Upper lobe of left lung (tissue), 6 donors: ENCODE results near the gene AADACL4. TPM values are rescaled to one million over a fixed set of nuclear protein-coding genes. Genes with fewer than 3 reads are reported as not detected.
"Not testable (repeated sequence)": the region's sequence is repeated elsewhere in the genome, so short reads cannot be mapped to it uniquely, and the experiment has no call there.

Source experiments
- ATAC-seq, 2 donors: fragments of 200-7000 bp; cut with Tn5 transposase; one replicate each; pipeline ENCODE4 v1.9.1; 2022; ENCODE audit warnings: mild to moderate bottlenecking in 2 of 2, moderate library complexity in 2 of 2; ENCODE audit not compliant: low FRiP score in 2 of 2
- DNase-seq, 2 donors: peaks; one replicate each; pipeline ENCODE4 v3.0.0-alpha.2; 2019 to 2020
- H3K27ac ChIP-seq, 4 donors: fragments of 200-600 bp; sonication (generic); one replicate each; pipeline ENCODE4 v1.5.1; 2016 to 2019
- H3K27me3 ChIP-seq, 4 donors: fragments of 200-600 bp; sonication (generic); one replicate each; pipeline ENCODE4 v1.5.1; 2017 to 2019
- H3K36me3 ChIP-seq, 4 donors: fragments of 200-600 bp; sonication (generic); one replicate each; pipeline ENCODE4 v1.5.1; 2016 to 2019
- H3K4me1 ChIP-seq, 4 donors: fragments of 200-600 bp; sonication (generic); one replicate each; pipeline ENCODE4 v1.5.1; 2018 to 2019
- H3K4me3 ChIP-seq, 4 donors: fragments of 200-600 bp; sonication (generic); one replicate each; pipeline ENCODE4 v1.5.1; 2017 to 2019; ENCODE audit warnings: mild to moderate bottlenecking in 2 of 4, moderate library complexity in 1 of 4
- H3K9me3 ChIP-seq, 4 donors: fragments of 200-600 bp; sonication (generic); one replicate each; pipeline ENCODE4 v1.5.1; 2018 to 2019
- CTCF ChIP-seq, 6 experiments: fragments of 450-650 bp in 4 of 6; fragments of 200-600 bp in 2 of 6; sonication (generic) in 2 of 6; IDR thresholded peaks; one replicate each; pipeline ENCODE4 v1.5.1; 2016 to 2019; ENCODE audit warnings: antibody characterized with exemption in 6 of 6
- EP300 ChIP-seq, 4 donors: sonication (generic); formaldehyde crosslinking; IDR thresholded peaks; one replicate each; pipeline ENCODE4 v1.5.1; 2017; ENCODE audit warnings: antibody characterized with exemption in 4 of 4, control low read depth in 2 of 4
- POLR2A ChIP-seq, 4 donors: fragments of 450-650 bp; IDR thresholded peaks; one replicate each; pipeline ENCODE4 v1.5.1; 2016 to 2017; ENCODE audit warnings: antibody characterized with exemption in 4 of 4, mild to moderate bottlenecking in 2 of 4
- POLR2AphosphoS5 ChIP-seq, 2 donors: sonication (generic); formaldehyde crosslinking; IDR thresholded peaks; one replicate each; pipeline ENCODE4 v1.5.1; 2017; ENCODE audit warnings: antibody characterized with exemption in 2 of 2
- WGBS, 2 donors: methylation state at CpG; one replicate each; pipeline ENCODE4 v1.1.5; 2017 to 2018; 5-methylcytosine and 5-hydroxymethylcytosine counted together
- total RNA-seq, 6 donors: library from RNA; depleted of rRNA in 4 of 6; stranded (reverse); fragments of >200 nt in 4 of 6; gene quantifications; one replicate each; pipeline versions ENCODE4 v1.1.0 to v1.2.1, GENCODE V29; 2016 to 2021
- donor health status: DM: no; HTN: no; CAD: no; lungs with moderate emphysema.
- donor health status: DM: no; HTN: yes; CAD: no; lungs with severe emphysema.

Gene AADACL4
- total RNA-seq, 6 donors from 2014 or later, result not detected

GRCh38 chr1:12654004-12654567 is 10.2 kb downstream of the AADACL4 start:
- no peaks in the 10 kb centered on the region for H3K9me3 ChIP-seq
- 82 to 89% methylated on average over 4 of the region's 4 CpGs for WGBS, 2 donors
- H3K27me3 ChIP-seq, result no peaks in the 10 kb centered on the region
- no peaks in the 10 kb centered on the region for H3K36me3 ChIP-seq
- H3K4me3 ChIP-seq, result no peak overlapping the region
- TF ChIP-seq POLR2A (IDR thresholded peaks at IDR 0.05) (no peak), EP300 (IDR thresholded peaks at IDR 0.05) (no peak), POLR2AphosphoS5 (IDR thresholded peaks at IDR 0.05) (no peak), CTCF (IDR thresholded peaks at IDR 0.05) (no peak)
- no peak for ATAC-seq
- H3K27ac ChIP-seq, result no peak overlapping the region
- DNase-seq, result no peak
- peaks cover 0 to 6% (median 2%) of the 10 kb centered on the region in 4 donors for H3K4me1 ChIP-seq

GRCh38 chr1:12654657-12655056 is 10.8 kb downstream of the AADACL4 start:
- WGBS, 2 donors, result 74 to 87% methylated on average over 8 of the region's 8 CpGs
- H3K9me3 ChIP-seq, result no peaks in the 10 kb centered on the region
- TF ChIP-seq CTCF (IDR thresholded peaks at IDR 0.05) (no peak), POLR2AphosphoS5 (IDR thresholded peaks at IDR 0.05) (no peak), EP300 (IDR thresholded peaks at IDR 0.05) (no peak), POLR2A (IDR thresholded peaks at IDR 0.05) (no peak)
- H3K36me3 ChIP-seq, result no peaks in the 10 kb centered on the region
- peaks cover 0 to 6% (median 2%) of the 10 kb centered on the region in 4 donors for H3K4me1 ChIP-seq
- ATAC-seq (no peak), DNase-seq (no peak)
- H3K27ac ChIP-seq, result no peak overlapping the region
- no peak overlapping the region for H3K4me3 ChIP-seq
- H3K27me3 ChIP-seq, result no peaks in the 10 kb centered on the region

GRCh38 chr1:12656575-12656974 is 12.7 kb downstream of the AADACL4 start:
- WGBS, 2 donors, result 78 to 93% methylated on average over 3 to 4 of the region's 4 CpGs
- Histone ChIP-seq H3K27me3 (no peaks in the 10 kb centered on the region), H3K36me3 (no peaks in the 10 kb centered on the region), H3K27ac (no peak overlapping the region), H3K4me3 (no peak overlapping the region), H3K4me1 (peaks cover 0 to 6% (median 2%) of the 10 kb centered on the region in 4 donors), H3K9me3 (no peaks in the 10 kb centered on the region)
- DNase-seq (no peak), ATAC-seq (no peak)
- TF ChIP-seq POLR2AphosphoS5 (IDR thresholded peaks at IDR 0.05), result no peak
- TF ChIP-seq CTCF (IDR thresholded peaks at IDR 0.05), result no peak
- no peak for TF ChIP-seq POLR2A (IDR thresholded peaks at IDR 0.05)
- no peak for TF ChIP-seq EP300 (IDR thresholded peaks at IDR 0.05)

GRCh38 chr1:12657060-12657884 is 13.4 kb downstream of the AADACL4 start:
- no peak for DNase-seq
- Histone ChIP-seq H3K4me1 (peaks cover 0 to 6% (median 2%) of the 10 kb centered on the region in 4 donors), H3K9me3 (no peaks in the 10 kb centered on the region), H3K36me3 (no peaks in the 10 kb centered on the region), H3K27me3 (no peaks in the 10 kb centered on the region), H3K27ac (no peak overlapping the region), H3K4me3 (no peak overlapping the region)
- WGBS, 2 donors, result 95 to 96% methylated on average over 13 of the region's 13 CpGs
- no peak for ATAC-seq
- TF ChIP-seq POLR2AphosphoS5 (IDR thresholded peaks at IDR 0.05), result no peak
- no peak for TF ChIP-seq EP300 (IDR thresholded peaks at IDR 0.05)
- no peak for TF ChIP-seq CTCF (IDR thresholded peaks at IDR 0.05)
- no peak for TF ChIP-seq POLR2A (IDR thresholded peaks at IDR 0.05)

GRCh38 chr1:12657885-12658512 is 14.1 kb downstream of the AADACL4 start:
- H3K27me3 ChIP-seq, H3K27ac ChIP-seq, H3K4me3 ChIP-seq, ATAC-seq, H3K4me1 ChIP-seq, DNase-seq, H3K36me3 ChIP-seq, H3K9me3 ChIP-seq: not testable (repeated sequence)
- 81 to 89% methylated on average over 9 of the region's 9 CpGs for WGBS, 2 donors
